ENCODE measurements around the gene DNAJC15.
"Not testable (repeated sequence)": the region's sequence is repeated elsewhere in the genome, so short reads cannot be mapped to it uniquely, and the experiment has no call there.

The DNAJC15 gene

DNA sequence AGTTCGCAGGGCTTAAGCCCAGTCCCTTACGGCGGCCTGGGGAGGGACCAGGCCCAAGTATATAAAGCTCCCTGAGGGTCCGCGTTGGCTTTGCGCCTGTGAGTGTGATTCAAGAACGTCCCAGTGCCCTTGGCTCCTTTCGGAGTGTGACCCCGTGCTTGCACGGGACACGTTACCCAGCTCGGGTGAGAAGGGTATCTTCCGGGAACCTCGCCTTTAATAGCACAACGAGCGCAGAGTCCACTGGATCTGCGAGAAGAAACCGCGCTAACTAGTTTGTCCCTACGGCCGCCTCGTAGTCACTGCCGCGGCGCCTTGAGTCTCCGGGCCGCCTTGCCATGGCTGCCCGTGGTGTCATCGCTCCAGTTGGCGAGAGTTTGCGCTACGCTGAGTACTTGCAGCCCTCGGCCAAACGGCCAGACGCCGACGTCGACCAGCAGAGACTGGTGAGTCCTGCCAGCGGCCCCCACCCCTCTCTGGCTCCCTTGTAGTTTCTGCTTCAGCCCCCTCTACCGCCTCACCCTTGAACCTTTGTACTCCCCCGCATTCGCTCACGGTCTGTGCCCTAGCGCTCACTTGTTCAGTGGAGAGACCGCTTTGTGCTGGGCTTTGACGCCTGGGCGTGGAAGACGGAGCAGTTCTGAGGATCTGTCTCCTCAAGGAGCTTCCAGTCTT is at the start of gene DNAJC15:
TSS of gene DNAJC15 (plus strand) at position 298 of the 675 bp plus-strand sequence. CDS start at position 339, 41 bp downstream.
- intact Hi-C loops (cut with DNase I), result no loop called here
- peak; percentile 58 to 93 (median 84) for DNase-seq

DNA sequence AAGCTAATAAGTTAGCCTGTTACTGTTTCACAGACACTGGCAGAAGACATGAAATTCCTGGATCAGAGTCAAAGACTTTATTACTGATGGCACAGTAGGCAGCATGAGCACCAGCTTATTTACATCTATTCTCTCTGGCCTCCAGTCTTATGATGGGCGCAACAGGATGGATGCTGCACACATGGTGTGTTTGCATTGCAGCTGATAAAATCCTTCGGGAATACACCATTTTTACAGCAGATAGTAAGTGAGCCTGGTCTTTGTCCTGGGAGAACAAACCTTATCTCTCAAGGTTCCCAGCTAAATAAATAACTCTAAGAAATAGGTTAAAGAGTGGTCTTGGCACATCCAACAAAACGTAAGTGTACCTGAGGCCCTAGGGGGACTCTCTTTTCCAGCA is 47.3 kb upstream of the DNAJC15 start:
- DNase-seq, result no peak
- intact Hi-C loops (cut with DNase I), result no loop called here

DNA sequence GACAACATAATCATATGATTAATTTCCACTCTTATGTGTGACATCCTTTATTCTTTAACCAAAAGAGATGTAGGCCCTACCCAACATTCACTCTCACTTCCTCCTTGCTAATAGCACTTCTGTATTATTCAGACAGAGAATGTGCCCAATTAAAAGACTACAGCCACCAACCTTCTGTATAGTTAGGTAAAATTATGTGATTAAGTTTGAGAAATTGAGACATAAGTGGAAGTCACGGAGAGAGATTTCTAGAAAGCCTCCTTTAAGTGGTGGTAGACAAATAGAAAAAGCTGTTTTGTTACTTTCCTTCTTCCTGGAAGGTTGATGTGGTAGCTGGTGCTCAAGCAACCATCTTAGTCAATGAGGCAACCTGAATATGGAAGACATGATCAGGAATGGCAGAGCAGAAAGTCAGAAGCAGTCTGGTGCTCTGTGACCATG is 46.1 kb upstream of the DNAJC15 start:
- no peak for DNase-seq
- intact Hi-C loops (cut with DNase I), result no loop called here

DNA sequence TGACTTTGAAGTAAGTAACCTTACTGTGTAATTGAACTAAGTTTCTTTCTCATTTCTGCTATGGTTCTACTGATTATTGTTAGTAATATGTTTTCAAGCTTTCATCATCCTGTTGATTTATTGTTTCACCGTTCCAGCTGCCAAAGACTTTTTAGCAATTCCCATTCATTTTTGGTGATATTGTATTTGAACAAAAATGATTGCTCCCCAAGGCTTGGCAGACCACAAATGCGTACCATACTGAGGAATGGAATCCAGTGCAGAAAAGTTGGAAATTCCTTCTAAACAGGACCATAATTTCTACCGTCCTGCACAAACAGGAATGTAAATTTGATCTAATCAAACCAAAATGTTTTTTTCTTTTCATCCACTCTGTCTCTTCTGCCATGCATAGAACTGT is 42.1 kb upstream of the DNAJC15 start:
- intact Hi-C loops (cut with DNase I), result no loop called here
- no peak for DNase-seq

DNA sequence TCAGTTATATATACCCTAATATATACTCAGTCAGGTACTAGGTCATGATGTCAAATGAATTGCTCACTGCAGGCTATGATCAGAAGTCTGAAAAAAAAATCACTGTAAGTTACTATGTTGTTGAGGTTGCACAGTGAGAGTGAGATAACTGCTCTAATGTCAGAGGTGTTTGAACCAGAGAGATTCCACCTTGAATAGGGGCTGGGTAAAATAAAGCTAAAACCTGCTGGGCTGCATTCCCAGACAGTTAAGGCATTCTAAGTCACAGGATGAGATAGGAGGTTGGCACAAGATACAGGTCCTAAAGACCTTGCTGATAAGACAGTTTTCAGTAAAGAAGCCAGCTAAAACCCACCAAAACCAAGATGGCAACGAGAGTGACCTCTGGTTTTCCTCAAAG is 41.5 kb upstream of the DNAJC15 start:
- intact Hi-C loops (cut with DNase I), result no loop called here

DNA sequence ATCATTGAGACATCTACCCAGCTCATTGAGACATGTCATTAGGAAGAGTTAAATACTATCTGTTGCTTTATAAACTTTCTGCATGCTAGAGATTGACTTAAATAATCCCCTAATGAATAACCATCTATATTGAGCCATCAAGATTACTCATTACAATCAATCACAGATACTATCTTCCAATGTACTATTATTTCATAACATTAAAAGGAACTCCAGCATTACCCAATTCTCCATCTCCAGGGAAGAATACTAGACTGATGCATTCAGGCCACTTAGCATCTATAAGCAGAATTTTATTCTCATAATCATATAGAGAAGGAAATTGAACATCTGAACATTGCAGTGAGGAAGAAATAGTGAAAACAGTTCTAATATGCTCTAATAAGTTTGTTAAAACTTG is 39.4 kb upstream of the DNAJC15 start:
- intact Hi-C loops (cut with DNase I), result no loop called here
- no peak for DNase-seq

More for the DNA sequence above, 41.5 kb upstream of the DNAJC15 start:
- DNase-seq, result no peak

DNA sequence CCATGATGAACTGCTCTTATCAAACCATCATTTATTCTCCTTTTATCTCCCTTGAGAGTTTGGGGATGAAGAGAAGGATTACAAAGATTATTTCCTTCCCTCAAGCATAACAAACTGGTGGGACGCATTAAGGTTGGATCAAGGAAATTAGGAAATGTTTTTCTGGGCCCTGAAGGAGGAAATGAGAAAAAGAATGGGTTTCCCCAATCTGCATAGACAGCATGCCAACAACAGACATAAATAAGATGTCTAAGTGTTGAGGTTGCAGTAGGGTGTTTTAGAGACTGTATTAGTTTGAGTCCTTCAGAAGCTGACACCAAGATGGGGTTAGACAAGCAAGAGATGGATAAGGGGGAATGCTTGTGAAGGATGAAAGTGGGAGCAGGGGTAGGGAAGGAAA is 38.7 kb upstream of the DNAJC15 start:
- intact Hi-C loops (cut with DNase I), result no loop called here
- no peak for DNase-seq

DNA sequence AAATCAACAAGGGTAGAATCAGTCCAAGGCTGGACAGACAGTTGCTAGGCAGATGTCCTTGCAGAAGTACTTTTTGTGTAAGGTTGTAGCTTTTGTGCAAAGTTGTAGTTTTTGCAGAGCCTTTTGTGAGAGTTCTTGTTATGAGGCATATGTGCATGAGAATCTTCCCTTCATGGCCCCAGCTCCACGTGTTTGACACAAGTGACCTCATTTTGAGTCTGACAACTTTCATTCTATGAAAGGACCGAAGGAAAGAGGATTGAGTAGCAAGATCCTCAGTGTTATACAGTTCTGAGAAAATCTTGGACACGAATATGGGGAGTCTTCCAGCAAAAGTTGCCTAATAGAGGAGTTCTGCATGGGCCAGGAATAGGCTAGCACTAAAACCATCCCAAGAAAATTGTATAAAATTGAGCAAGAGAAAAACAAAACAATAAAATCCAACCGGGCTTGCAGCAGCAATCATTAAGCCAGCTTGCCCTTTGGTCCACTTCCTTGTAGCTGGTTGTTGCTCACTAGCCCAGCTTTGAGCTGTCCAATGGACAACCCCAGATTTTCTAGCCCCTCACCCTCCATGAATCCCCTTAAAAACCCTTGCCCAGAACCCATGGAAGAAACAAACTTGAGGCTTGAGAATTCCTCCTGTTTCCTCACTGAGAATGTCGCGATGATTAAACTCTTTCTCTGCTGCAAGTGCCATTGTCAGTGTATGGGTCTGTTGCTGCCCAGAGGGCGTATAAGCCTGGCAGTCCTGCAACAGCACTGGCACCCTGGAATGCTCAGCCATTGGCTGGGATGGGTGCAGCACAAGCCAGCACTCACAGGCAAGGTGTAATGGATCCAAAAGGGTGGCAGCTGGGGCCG is 37.8 kb upstream of the DNAJC15 start:
- intact Hi-C loops (cut with DNase I), result no loop called here
- peak in 9 of 42 donors; percentile 5 to 46 (median 13) for DNase-seq

DNA sequence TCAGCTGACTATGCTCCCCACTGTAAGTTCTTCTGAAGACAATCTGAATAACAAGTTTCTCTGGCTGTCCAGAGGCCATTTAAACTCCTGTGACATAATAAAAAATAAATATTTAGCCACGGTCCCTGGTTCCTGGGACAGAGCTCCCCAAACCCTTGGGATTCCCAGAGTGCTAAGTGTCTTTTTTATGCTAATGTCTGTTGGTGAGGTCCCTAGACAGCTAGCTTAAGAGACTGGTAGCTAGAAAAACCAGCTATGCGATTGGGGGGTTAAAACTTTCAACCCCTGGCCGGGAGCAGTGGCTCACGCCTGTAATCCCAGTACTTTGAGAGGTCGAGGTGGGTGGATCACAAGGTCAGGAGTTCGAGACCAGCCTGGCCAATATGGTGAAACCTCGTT is 37.2 kb upstream of the DNAJC15 start:
- intact Hi-C loops (cut with DNase I), result no loop called here
- DNase-seq, result no peak

DNA sequence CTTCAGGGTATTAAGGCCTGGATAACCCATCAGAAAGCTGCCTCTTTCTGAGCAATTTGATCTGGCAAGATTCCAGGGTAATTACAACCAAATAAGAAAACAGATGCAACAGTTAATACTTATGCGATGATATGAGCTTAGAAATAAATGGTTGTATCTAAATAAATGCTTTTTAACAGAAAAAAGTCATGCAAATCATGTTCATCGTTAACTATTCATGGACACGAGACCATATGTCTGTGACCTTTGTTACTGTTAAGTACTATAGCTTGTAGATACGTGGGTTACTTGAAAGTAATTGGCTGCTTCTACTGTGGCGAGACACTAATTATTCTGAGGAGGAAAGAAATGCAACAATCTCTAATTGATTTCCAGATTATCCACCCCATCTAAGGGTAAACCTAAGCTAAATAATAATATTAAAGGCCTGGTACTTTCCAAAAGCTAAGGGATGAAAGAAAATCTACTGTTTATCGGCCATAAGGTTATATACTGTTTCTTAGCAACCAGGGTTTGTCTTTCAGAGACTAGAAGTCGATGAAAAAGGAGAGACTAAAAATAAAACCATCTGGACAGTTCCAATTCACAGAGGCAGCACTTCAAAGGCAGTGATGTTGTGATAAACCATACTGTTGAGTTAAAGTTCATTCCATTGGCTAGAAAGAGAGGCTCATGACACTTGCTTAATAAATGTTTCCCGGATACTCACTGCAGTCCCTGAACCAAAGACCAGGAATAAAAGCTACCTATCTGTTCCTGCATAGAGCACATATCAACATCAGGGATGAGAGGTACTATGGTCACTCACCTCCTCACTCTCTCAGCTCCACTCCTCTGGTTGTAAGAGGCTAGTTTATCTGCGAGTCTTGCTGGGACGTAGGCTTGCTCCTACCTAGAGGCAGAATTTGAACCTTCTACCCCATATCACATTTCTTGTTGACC is 32.8 kb upstream of the DNAJC15 start:
- intact Hi-C loops (cut with DNase I), result no loop called here

DNA sequence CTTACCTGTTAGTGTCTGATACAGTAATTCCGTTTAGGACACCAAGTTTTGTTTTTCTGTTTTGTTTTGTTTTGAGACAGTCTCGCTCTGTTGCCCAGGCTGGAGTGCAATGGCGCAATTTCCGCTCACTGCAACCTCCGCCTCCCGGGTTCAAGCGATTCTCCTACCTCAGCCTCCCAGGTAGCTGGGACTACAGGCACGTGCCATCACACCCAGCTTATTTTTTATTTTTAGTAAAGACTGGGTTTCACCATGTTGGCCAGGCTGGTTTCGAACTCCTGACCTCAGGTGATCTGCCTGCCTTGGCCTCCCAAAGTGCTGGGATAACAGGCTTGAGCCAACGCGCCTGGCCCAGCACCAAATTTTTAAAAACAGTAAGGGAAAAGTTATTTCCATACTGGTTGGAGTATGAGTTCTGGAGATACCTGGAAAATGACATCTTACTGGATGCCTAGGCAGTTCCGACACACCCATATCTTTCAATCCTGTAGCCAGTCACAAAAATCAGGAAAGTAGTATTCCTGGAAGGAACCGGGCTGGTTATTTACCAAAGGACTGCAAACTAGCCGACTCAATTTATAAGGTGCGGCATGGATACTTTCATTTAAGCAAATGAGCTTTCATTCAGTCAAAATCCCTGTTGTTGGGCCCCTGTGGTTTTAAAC is 32.0 kb upstream of the DNAJC15 start:
- intact Hi-C loops (cut with DNase I); DNase-seq: not testable (repeated sequence)

More for the DNA sequence above, 32.8 kb upstream of the DNAJC15 start:
- DNase-seq, result no peak

DNA sequence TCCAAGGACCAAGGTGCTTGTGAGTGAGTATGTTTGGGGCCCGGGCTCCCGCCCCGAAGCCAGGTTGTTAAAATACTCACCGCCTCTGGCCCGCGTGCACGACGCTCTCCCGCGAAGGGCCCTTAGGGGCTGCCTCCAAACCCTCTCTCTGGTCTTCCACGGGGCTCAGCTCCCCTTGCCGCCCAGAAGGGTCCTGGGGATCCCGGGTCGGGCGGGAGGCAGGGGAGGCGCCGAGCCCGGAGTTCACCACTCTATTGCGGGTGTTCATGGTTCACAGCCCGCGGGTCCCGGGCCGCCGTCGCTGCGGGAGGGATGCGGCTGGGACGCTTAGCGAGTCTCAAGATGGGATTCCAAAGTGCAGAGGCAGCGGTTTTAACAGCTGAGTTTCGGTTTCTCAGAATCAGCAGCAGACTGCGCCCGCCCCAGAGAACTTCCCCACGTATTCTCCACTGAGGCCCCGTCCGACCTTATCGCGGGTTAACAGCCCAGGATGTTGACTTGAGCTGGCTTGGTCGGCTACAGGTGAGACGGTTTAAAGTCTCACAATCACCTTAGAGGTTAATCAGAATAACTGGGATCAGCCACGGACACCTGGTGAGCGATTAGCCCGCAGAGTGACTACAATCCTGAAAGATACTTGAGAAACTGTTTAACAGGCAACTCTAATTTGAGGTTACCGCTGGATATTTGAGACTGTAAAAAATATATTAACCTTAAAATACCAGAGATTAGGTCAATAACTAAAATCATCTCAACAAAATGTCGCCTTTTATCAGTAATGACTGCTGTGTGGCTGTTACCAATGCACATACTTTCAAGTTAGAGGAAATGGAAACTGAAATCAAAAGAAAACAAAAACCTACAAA is 31.3 kb upstream of the DNAJC15 start, which contains the start of gene EPSTI1:
TSS of gene EPSTI1 (minus strand) at position 344 of the 866 bp plus-strand sequence. CDS start at position 268, 76 bp downstream.
- intact Hi-C loops (cut with DNase I), result no loop called here
- peak; percentile 5 to 77 (median 38) for DNase-seq

DNA sequence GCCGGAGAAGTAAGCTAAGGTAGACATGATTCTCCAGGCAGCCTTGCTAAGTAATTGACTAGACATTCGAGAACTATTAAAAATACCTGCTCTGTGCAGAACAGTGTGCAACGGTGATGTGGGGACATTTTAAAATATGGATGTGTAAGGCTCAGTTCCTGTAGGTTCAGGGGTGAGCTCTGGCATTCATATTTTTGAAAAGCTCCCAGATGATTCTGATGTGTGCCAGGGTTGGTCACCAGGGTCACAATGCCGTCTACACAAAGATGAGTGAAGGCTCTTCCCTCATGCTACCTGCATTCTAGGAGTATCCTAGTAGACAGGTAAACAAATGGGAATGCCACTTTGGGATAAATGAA is 30.6 kb upstream of the DNAJC15 start:
- intact Hi-C loops (cut with DNase I), result no loop called here
- no peak for DNase-seq

DNA sequence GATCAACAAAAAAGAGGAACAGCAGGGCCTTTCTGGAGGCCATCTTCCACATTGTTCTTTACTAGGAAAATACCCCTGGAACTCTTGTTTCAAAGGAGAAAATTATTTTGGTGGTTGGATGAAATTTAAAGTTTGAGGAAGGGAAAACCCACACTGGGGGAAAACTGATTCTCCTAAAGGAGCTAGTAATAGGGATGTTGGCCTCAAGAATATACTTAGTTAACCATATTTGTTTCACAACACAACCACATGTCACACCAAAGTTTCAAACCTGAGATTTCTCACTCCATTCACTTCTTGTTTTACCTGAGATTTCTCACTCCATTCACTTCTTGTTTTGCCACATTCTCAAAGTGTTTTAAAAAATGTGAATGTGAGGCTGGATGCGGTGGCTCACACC is 28.5 kb upstream of the DNAJC15 start:
- DNase-seq, result no peak
- intact Hi-C loops (cut with DNase I), result no loop called here

DNA sequence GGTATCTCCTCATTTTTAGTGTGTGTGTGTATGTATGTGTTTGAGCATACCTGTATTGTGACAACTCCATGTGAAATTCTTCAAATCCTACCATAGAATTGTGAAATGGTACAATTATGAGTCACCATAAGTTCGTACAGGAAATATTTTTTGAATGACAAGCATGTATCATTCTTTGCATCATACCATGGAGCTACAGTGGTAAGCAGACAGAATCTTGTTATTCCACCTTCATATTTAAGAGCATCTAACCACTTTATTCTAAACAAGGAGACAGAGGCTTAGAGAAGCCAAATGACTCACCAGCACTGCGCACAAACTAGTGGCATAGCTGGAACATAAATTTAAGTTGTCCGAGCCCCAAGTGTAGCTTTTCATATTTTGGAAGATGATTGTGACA is 26.8 kb upstream of the DNAJC15 start:
- intact Hi-C loops (cut with DNase I), result no loop called here
- DNase-seq, result no peak

DNA sequence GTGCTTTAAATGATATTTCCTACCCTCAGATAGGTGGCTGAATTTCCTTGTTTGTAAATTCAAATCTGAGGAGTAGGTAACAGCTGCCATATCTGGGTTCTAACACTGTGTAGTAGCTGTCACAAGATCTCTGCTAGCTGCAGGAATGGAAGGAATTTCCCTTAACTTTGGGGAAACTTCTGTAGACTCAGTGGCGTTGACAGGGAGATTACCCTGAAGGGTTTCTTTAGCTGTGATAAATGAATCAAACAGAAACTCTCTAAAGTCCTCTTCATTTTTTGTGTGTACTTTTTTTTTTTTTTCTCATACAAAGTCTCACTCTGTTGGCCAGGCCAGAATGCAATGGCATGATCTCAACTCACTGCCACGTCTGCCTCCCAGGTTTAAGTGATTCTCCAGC is 26.0 kb upstream of the DNAJC15 start:
- no peak for DNase-seq
- intact Hi-C loops (cut with DNase I), result no loop called here

DNA sequence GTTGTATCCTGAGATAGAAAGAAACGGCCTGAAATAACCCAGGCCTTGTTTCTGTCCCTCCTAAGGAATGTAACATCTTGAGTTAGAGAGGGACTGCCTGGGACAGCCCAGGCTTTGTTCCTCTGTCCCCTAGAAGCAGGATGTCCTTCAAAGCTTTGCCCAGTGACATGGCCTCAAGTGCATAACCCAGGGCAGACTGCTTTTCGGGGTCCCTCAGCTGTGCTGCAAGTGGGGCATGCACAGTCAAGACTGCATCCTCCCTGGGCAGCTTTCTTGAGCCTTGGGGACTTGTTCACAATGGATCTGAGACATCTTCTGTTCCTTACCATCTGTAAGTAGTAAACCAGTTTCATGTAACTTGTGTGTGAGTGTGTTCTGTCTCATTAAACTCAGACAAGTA is 23.9 kb upstream of the DNAJC15 start:
- no peak for DNase-seq
- intact Hi-C loops (cut with DNase I), result no loop called here

DNA sequence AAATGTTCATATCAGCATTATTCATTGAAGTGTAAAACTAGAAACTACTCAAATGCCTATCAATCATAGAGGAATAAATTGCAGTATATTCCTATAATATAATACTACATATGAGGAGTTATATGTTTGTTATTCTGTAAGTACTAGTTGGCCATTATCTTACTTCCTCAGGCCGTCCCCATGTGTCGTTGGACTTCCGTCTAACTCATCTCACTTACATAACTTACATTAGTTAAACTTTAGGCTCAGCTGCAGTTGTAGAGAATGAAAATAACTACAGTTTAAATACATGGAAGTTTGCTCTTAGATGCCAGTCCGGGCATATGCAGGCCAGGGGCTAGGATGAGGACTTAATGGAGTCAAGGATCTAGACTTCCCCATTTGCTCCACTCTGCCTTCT is 22.7 kb upstream of the DNAJC15 start:
- no peak for DNase-seq
- intact Hi-C loops (cut with DNase I), result no loop called here

All from head of caudate nucleus (tissue), 42 donors.